Measurements from ENCODE around the gene SWAP70.
"Not testable (repeated sequence)": the region's sequence is repeated elsewhere in the genome, so short reads cannot be mapped to it uniquely, and the experiment has no call there.

Gene SWAP70

DNA sequence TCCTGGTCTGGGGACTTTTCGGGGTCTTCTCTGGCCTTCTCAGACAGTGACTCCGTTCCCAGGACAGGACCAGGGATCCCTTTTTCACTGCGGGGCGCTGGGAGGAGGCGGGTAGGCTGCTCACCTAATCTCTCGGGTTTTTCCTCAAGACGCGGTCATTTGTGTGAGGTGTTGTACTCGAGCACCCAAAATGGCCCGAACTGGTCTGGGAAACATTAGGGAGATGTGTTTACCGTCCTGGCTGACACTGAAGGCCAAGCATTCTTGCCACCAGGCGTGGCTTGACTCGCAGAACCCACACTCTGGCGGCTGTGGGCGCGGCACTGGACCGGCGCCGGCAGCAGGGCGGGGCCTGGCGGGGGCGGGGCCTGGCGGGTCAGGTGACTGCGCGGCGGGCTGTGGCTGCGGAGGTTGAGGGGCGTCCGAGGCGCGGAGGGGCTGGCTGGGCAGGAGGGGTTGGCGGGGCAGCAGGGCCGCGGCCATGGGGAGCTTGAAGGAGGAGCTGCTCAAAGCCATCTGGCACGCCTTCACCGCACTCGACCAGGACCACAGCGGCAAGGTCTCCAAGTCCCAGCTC is at the start of gene SWAP70:
Gene SWAP70 (plus strand): TSS at position 379 of the 577 bp plus-strand sequence. CDS start 103 bp downstream, at position 482.
- Histone ChIP-seq H3K27me3 (ENCODE audit: control insufficient read depth, insufficient read depth, low read length) (no peaks in the 10 kb centered on the region), H3K4me1 (ENCODE audit: control insufficient read depth, insufficient read depth, low read length) (no peaks in the 10 kb centered on the region), H3K36me3 (ENCODE audit: control insufficient read depth, insufficient read depth, low read length) (no peaks in the 10 kb centered on the region), H3K9me3 (ENCODE audit: control insufficient read depth, insufficient read depth, low read length) (no peaks in the 10 kb centered on the region), H3K4me3 (ENCODE audit: low read depth, low read length) (peak within 1 kb of the TSS; percentile 94), H3K9ac (ENCODE audit: low read depth, low read length) (peak within 1 kb of the TSS; percentile 80)

- Histone ChIP-seq H3K9ac (ENCODE audit: low read depth, low read length) (no peak overlapping the region), H3K4me3 (ENCODE audit: low read depth, low read length) (no peak overlapping the region), H3K27me3 (ENCODE audit: control insufficient read depth, insufficient read depth, low read length) (no peaks in the 10 kb centered on the region)
Observed at GRCh38 chr11:9615031-9615451, 48.8 kb upstream of the SWAP70 start.

DNA sequence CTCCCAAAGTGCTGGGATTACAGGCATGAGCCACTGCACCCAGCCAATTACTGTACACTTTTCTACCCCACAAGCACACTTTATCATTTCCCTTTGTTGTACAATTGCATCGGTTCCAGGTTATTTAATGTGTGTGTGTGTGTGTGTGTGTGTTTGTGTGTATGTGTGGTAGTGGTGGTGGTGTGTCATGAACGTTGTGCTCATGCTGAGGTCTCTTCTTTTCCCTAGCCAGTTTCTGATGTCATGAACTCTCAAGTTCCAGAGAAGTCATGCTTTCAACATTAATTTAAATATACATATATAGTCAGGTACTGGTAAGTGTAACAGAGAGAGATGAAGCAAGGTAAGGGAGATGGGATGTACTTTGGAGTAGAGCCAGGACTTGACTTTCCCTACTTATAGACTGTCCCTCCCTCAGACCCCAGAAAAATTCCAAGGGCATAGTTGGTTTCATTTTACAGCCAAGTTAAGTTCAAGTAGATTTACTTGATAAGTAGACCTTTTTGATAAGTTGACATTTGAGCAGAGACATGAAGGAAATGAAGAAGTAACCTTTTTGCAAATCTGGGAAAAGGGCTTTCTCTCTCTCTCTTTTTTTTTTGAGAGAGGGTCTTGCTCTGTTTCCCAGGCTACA is 47.7 kb upstream of the SWAP70 start:
- H3K9ac ChIP-seq (ENCODE audit: low read depth, low read length) = no peak overlapping the region
- H3K9me3 ChIP-seq (ENCODE audit: control insufficient read depth, insufficient read depth, low read length) = no peaks in the 10 kb centered on the region
- no peaks in the 10 kb centered on the region for H3K27me3 ChIP-seq (ENCODE audit: control insufficient read depth, insufficient read depth, low read length)
- H3K4me1 ChIP-seq (ENCODE audit: control insufficient read depth, insufficient read depth, low read length) = peaks cover 7% of the 10 kb centered on the region
- H3K4me3 ChIP-seq (ENCODE audit: low read depth, low read length) = no peak overlapping the region
- no peaks in the 10 kb centered on the region for H3K36me3 ChIP-seq (ENCODE audit: control insufficient read depth, insufficient read depth, low read length)

More at GRCh38 chr11:9615031-9615451, 48.8 kb upstream of the SWAP70 start:
- no peaks in the 10 kb centered on the region for H3K36me3 ChIP-seq (ENCODE audit: control insufficient read depth, insufficient read depth, low read length)
- peaks cover 7% of the 10 kb centered on the region for H3K4me1 ChIP-seq (ENCODE audit: control insufficient read depth, insufficient read depth, low read length)
- H3K9me3 ChIP-seq (ENCODE audit: control insufficient read depth, insufficient read depth, low read length) = no peaks in the 10 kb centered on the region

DNA sequence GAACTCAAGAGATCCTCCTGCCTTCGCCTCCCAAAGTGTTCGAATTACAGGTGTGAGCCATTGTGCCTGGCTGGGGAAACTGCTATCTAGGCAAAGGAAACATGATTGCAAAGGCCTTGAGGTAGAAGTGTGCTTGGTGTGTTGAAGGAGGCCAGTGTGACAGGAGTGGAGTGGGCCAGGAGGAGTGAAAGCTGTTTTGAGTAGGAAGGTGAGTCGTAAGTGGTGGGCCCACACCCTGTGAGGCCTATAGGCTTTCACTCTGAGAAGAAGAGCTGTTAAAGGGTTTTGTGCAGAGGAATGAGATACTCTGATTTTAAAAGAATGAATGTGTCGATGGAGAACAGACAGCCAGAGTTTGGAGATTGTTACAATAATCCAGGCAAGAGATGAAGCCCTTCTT is 47.0 kb upstream of the SWAP70 start:
- H3K36me3 ChIP-seq (ENCODE audit: control insufficient read depth, insufficient read depth, low read length) = no peaks in the 10 kb centered on the region
- H3K27me3 ChIP-seq (ENCODE audit: control insufficient read depth, insufficient read depth, low read length) = no peaks in the 10 kb centered on the region
- no peak overlapping the region for H3K4me3 ChIP-seq (ENCODE audit: low read depth, low read length)
- no peak overlapping the region for H3K9ac ChIP-seq (ENCODE audit: low read depth, low read length)
- peaks cover 7% of the 10 kb centered on the region for H3K4me1 ChIP-seq (ENCODE audit: control insufficient read depth, insufficient read depth, low read length)
- H3K9me3 ChIP-seq (ENCODE audit: control insufficient read depth, insufficient read depth, low read length) = no peaks in the 10 kb centered on the region

GRCh38 chr11:9617940-9618339 is 45.9 kb upstream of the SWAP70 start:
- H3K36me3 ChIP-seq (ENCODE audit: control insufficient read depth, insufficient read depth, low read length) = no peaks in the 10 kb centered on the region
- no peak overlapping the region for H3K9ac ChIP-seq (ENCODE audit: low read depth, low read length)
- no peaks in the 10 kb centered on the region for H3K9me3 ChIP-seq (ENCODE audit: control insufficient read depth, insufficient read depth, low read length)
- H3K4me3 ChIP-seq (ENCODE audit: low read depth, low read length) = no peak overlapping the region
- H3K4me1 ChIP-seq (ENCODE audit: control insufficient read depth, insufficient read depth, low read length) = peaks cover 5% of the 10 kb centered on the region
- H3K27me3 ChIP-seq (ENCODE audit: control insufficient read depth, insufficient read depth, low read length) = no peaks in the 10 kb centered on the region

- no peak overlapping the region for H3K9ac ChIP-seq (ENCODE audit: low read depth, low read length)
- H3K36me3 ChIP-seq (ENCODE audit: control insufficient read depth, insufficient read depth, low read length) = no peaks in the 10 kb centered on the region
- no peak overlapping the region for H3K4me3 ChIP-seq (ENCODE audit: low read depth, low read length)
- H3K4me1 ChIP-seq (ENCODE audit: control insufficient read depth, insufficient read depth, low read length) = peaks cover 3% of the 10 kb centered on the region
- no peaks in the 10 kb centered on the region for H3K9me3 ChIP-seq (ENCODE audit: control insufficient read depth, insufficient read depth, low read length)
- no peaks in the 10 kb centered on the region for H3K27me3 ChIP-seq (ENCODE audit: control insufficient read depth, insufficient read depth, low read length)
Observed at GRCh38 chr11:9619004-9619403, 44.9 kb upstream of the SWAP70 start.

DNA sequence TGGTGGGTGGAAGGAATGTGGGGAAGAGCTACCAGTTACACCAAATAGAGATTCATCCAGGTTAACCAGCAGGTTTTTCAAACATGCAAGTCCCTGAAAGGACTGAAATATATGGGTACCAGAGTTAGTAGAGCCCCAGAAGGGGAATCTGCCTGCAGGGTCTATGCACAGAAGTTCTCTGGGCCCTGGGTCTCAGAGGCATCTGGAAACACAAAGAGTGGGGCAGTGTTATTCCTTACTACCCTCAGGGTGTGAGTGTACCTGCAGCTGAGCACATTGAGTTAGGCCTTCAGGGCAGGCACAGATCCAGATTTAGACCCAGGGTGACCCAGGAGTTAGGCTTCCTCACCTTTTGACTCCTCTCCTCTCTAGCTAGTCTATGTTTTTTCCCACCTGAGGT is 43.9 kb upstream of the SWAP70 start:
- no peaks in the 10 kb centered on the region for H3K27me3 ChIP-seq (ENCODE audit: control insufficient read depth, insufficient read depth, low read length)
- H3K4me3 ChIP-seq (ENCODE audit: low read depth, low read length) = no peak overlapping the region
- no peaks in the 10 kb centered on the region for H3K36me3 ChIP-seq (ENCODE audit: control insufficient read depth, insufficient read depth, low read length)
- no peak overlapping the region for H3K9ac ChIP-seq (ENCODE audit: low read depth, low read length)
- no peaks in the 10 kb centered on the region for H3K9me3 ChIP-seq (ENCODE audit: control insufficient read depth, insufficient read depth, low read length)
- no peaks in the 10 kb centered on the region for H3K4me1 ChIP-seq (ENCODE audit: control insufficient read depth, insufficient read depth, low read length)

- H3K27me3 ChIP-seq (ENCODE audit: control insufficient read depth, insufficient read depth, low read length); H3K9me3 ChIP-seq (ENCODE audit: control insufficient read depth, insufficient read depth, low read length); H3K9ac ChIP-seq (ENCODE audit: low read depth, low read length); H3K4me3 ChIP-seq (ENCODE audit: low read depth, low read length); H3K36me3 ChIP-seq (ENCODE audit: control insufficient read depth, insufficient read depth, low read length): not testable (repeated sequence)
- peaks cover 15% of the 10 kb centered on the region for H3K4me1 ChIP-seq (ENCODE audit: control insufficient read depth, insufficient read depth, low read length)
Observed at GRCh38 chr11:9622353-9622752, 41.5 kb upstream of the SWAP70 start.

GRCh38 chr11:9623053-9623452 is 40.8 kb upstream of the SWAP70 start:
- not testable (repeated sequence) for H3K27me3 ChIP-seq (ENCODE audit: control insufficient read depth, insufficient read depth, low read length); H3K36me3 ChIP-seq (ENCODE audit: control insufficient read depth, insufficient read depth, low read length); H3K9ac ChIP-seq (ENCODE audit: low read depth, low read length); H3K4me3 ChIP-seq (ENCODE audit: low read depth, low read length); H3K9me3 ChIP-seq (ENCODE audit: control insufficient read depth, insufficient read depth, low read length)
- peaks cover 18% of the 10 kb centered on the region for H3K4me1 ChIP-seq (ENCODE audit: control insufficient read depth, insufficient read depth, low read length)

- no peaks in the 10 kb centered on the region for H3K36me3 ChIP-seq (ENCODE audit: control insufficient read depth, insufficient read depth, low read length)
- peaks cover 19% of the 10 kb centered on the region for H3K4me1 ChIP-seq (ENCODE audit: control insufficient read depth, insufficient read depth, low read length)
- H3K9ac ChIP-seq (ENCODE audit: low read depth, low read length) = no peak overlapping the region
- H3K4me3 ChIP-seq (ENCODE audit: low read depth, low read length) = no peak overlapping the region
- no peaks in the 10 kb centered on the region for H3K9me3 ChIP-seq (ENCODE audit: control insufficient read depth, insufficient read depth, low read length)
- H3K27me3 ChIP-seq (ENCODE audit: control insufficient read depth, insufficient read depth, low read length) = no peaks in the 10 kb centered on the region
Observed at GRCh38 chr11:9624448-9624847, 39.4 kb upstream of the SWAP70 start.

DNA sequence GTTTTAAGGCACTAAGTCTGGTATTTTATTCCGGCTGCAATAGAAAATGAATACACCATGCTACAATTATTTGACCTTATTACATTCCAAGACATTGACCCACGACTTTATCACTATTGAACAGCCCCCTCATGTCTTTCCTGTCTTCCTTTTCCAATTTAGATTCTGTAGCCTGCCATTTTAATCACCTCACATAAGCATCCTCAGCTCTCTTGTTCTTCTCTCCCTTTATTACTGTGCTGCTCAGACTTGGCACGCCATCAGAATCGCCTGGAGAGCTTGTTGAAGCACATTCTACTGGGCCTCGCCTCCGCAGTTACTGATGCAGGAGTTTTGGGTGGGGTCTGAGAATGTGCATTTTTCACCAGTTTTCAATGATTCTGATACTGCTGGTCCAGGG is 38.7 kb upstream of the SWAP70 start:
- no peaks in the 10 kb centered on the region for H3K9me3 ChIP-seq (ENCODE audit: control insufficient read depth, insufficient read depth, low read length)
- H3K4me3 ChIP-seq (ENCODE audit: low read depth, low read length) = no peak overlapping the region
- H3K27me3 ChIP-seq (ENCODE audit: control insufficient read depth, insufficient read depth, low read length) = no peaks in the 10 kb centered on the region
- H3K4me1 ChIP-seq (ENCODE audit: control insufficient read depth, insufficient read depth, low read length) = peaks cover 19% of the 10 kb centered on the region
- H3K9ac ChIP-seq (ENCODE audit: low read depth, low read length) = no peak overlapping the region
- H3K36me3 ChIP-seq (ENCODE audit: control insufficient read depth, insufficient read depth, low read length) = no peaks in the 10 kb centered on the region

GRCh38 chr11:9625728-9626127 is 38.1 kb upstream of the SWAP70 start:
- Histone ChIP-seq H3K4me3 (ENCODE audit: low read depth, low read length) (no peak overlapping the region), H3K27me3 (ENCODE audit: control insufficient read depth, insufficient read depth, low read length) (no peaks in the 10 kb centered on the region), H3K4me1 (ENCODE audit: control insufficient read depth, insufficient read depth, low read length) (peaks cover 19% of the 10 kb centered on the region), H3K36me3 (ENCODE audit: control insufficient read depth, insufficient read depth, low read length) (no peaks in the 10 kb centered on the region), H3K9me3 (ENCODE audit: control insufficient read depth, insufficient read depth, low read length) (no peaks in the 10 kb centered on the region), H3K9ac (ENCODE audit: low read depth, low read length) (no peak overlapping the region)
